ENCODE data around the gene INF2. TPM values are rescaled to one million over a fixed set of nuclear protein-coding genes. Genes with fewer than 3 reads are reported as not detected.
A peak's percentile ranks its signal among the peaks of the same experiment; 100 is the strongest.

Gene INF2
- total RNA-seq, 1 experiment from 2014 or later, result 70.8 TPM

DNA sequence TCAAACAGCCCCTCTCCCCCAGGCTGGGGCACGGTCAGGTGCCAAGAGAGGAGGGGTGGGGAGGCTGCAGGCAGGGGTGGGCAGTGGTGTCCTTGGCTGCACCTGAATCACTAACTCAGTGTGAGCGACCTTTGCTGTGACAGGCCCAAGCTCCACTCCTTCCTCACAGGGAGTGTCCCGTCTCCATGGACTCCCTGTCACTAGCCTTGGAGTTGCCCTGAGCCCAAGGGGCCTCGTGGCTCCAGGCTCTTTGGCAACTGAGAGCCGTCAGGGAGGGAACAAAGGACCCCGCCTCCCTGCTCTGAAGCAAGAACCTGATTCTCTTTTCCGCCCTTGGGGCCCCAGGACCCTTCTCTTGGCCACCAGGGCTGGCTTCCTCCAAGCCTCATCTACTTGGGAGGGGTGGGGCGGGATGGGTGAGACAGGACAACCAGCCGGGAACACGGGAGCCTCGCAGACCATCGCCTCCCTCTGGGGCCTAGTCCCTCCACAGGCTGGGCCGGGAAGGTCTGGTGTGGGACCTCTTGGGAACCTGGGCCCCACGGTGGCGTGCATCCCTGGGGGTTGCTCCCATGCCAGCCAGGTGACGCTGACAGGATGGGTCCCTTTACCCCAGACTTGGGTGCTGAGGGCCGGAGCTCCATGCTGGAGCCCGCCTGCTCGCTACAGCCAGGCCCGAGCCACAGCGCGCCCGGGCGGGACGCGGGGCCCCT is 33.7 kb downstream of the INF2 start:
- Mint-ChIP-seq H3K4me1 (ENCODE audit: low read depth, unreplicated experiment) (no peaks in the 10 kb centered on the region), H3K27me3 (ENCODE audit: insufficient read depth, unreplicated experiment) (peaks cover 3% of the 10 kb centered on the region), H3K9me3 (ENCODE audit: unreplicated experiment) (no peaks in the 10 kb centered on the region), H3K4me3 (ENCODE audit: unreplicated experiment) (peak overlapping the region; percentile 54), H3K36me3 (ENCODE audit: insufficient read depth, unreplicated experiment) (no peaks in the 10 kb centered on the region), H3K27ac (ENCODE audit: unreplicated experiment) (no peak overlapping the region)
- Histone ChIP-seq H3K27me3 (replicated peaks; ENCODE audit: control insufficient read depth, insufficient read depth, low read length) (no peaks in the 10 kb centered on the region), H3K36me3 (ENCODE audit: control insufficient read depth, insufficient read depth, low read length) (no peaks in the 10 kb centered on the region), H3K4me1 (peaks cover 12% of the 10 kb centered on the region), H3K9me3 (no peaks in the 10 kb centered on the region), H3K4me3 (ENCODE audit: low read depth, low read length) (peak overlapping the region; percentile 75)
- CTCF ChIA-PET, result interaction anchor here (1.2 to 1.6 kb wide), 2 partner anchors 30 to 45 kb away, joined by 3 to 5 read pairs; partner anchors contain the start of gene SIVA1
- POLR2A ChIA-PET, result no interaction called here
- BruUV-seq (replicated peaks), result no TSS peak
- DNase-seq, result no peak
- TF ChIP-seq, protein P1, sequence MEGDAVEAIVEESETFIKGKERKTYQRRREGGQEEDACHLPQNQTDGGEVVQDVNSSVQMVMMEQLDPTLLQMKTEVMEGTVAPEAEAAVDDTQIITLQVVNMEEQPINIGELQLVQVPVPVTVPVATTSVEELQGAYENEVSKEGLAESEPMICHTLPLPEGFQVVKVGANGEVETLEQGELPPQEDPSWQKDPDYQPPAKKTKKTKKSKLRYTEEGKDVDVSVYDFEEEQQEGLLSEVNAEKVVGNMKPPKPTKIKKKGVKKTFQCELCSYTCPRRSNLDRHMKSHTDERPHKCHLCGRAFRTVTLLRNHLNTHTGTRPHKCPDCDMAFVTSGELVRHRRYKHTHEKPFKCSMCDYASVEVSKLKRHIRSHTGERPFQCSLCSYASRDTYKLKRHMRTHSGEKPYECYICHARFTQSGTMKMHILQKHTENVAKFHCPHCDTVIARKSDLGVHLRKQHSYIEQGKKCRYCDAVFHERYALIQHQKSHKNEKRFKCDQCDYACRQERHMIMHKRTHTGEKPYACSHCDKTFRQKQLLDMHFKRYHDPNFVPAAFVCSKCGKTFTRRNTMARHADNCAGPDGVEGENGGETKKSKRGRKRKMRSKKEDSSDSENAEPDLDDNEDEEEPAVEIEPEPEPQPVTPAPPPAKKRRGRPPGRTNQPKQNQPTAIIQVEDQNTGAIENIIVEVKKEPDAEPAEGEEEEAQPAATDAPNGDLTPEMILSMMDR (IDR thresholded peaks at IDR 0.05; ENCODE audit: insufficient read depth in 1 of 2, low read depth in 1 of 2, low read length in 1 of 2, severe bottlenecking in 1 of 2, unreplicated experiment in 1 of 2), result no peak
- intact Hi-C loops (cut with micrococcal nuclease; ENCODE audit: unreplicated experiment), result loop anchor here (1.0 kb wide), 1 partner anchor 26 kb away; no protein-coding TSS in a partner anchor

DNA sequence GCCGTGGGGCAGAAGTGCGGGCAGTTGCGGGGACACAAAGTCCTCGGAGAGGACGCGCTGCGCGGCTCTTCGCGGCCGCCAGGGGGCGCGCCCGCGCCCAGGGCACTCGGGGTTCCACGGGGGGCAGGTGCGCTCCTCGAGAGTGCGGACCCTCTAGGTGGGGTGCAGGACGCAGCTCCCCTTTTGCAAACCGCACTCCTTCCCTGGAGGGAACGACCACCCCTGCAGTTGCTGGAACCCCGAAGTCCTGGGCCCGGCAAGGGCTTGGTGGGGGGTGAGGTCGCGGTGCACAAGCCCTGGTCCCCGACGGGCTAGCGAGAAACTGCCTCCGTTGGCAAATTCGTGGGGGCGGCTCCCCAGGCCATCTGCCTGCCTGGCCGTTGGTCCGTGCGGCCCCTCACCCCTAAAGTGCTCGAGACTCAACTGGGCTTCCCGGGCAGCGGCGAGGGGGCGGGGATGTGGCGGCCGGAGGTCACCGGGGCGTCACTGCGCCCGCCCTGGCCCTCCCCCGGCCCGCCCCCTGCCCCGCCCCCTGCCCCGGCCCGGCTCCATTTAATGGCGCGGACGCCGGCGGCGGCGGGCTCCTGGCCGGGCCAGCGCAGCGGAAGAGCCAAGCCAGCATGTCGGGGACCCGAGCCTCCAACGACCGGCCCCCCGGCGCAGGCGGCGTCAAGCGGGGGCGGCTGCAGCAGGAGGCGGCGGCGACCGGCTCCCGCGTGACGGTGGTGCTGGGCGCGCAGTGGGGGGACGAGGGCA is 34.4 kb downstream of the INF2 start, which contains the start of gene ADSS1:
ADSS1 (plus strand) TSS at position 579 of the 756 bp plus-strand sequence; CDS start at position 621, 42 bp downstream.
- ChIA-PET POLR2A (no interaction called here), CTCF (interaction anchor here (1.2 to 1.6 kb wide), 2 partner anchors 29 to 46 kb away, joined by 3 to 5 read pairs; partner anchors contain the start of gene SIVA1)
- Mint-ChIP-seq H3K27me3 (ENCODE audit: insufficient read depth, unreplicated experiment) (peaks cover 3% of the 10 kb centered on the region), H3K9me3 (ENCODE audit: unreplicated experiment) (no peaks in the 10 kb centered on the region), H3K36me3 (ENCODE audit: insufficient read depth, unreplicated experiment) (no peaks in the 10 kb centered on the region), H3K4me1 (ENCODE audit: low read depth, unreplicated experiment) (no peaks in the 10 kb centered on the region), H3K27ac (ENCODE audit: unreplicated experiment) (no peak within 1 kb of the TSS), H3K4me3 (ENCODE audit: unreplicated experiment) (peak within 1 kb of the TSS; percentile 54)
- intact Hi-C loops (cut with micrococcal nuclease; ENCODE audit: unreplicated experiment), result loop anchor here (1.0 kb wide), 1 partner anchor 25 kb away; no protein-coding TSS in a partner anchor
- peak; percentile 73 to 76 for DNase-seq
- Histone ChIP-seq H3K9me3 (no peaks in the 10 kb centered on the region), H3K36me3 (ENCODE audit: control insufficient read depth, insufficient read depth, low read length) (no peaks in the 10 kb centered on the region), H3K27me3 (replicated peaks; ENCODE audit: control insufficient read depth, insufficient read depth, low read length) (no peaks in the 10 kb centered on the region), H3K4me1 (peaks cover 12% of the 10 kb centered on the region), H3K4me3 (ENCODE audit: low read depth, low read length) (peak within 1 kb of the TSS; percentile 75)
- no TSS peak for BruUV-seq (replicated peaks)
- TF ChIP-seq, protein P1 (IDR thresholded peaks at IDR 0.05; ENCODE audit: insufficient read depth in 1 of 2, low read depth in 1 of 2, low read length in 1 of 2, severe bottlenecking in 1 of 2, unreplicated experiment in 1 of 2), result peak; percentile 85 to 96

DNA sequence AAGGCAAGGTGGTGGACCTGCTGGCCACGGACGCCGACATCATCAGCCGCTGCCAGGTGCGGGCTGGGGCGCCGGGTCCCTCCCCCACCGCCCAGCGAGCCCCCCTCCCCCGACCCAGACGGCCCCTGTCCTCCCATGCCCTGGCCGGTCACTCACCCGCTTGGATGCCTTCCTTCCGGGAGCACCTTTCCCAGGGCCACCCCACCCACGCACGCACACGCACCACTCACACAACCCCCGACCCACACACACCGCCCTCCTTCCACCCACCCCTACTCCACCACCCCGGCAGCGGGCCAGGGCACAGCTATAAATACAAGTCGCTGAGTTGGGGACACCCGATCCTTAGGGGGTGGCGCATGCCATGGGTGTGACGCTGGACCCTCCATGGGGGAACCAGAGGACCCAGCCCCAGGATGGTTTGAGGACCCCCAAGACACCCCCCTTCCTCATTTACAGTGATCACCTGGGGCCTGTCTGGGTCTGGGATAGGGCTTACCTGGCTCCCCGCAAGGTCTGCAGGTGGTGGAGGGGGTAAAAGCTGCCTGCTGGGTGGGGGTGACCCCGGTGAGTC is 35.1 kb downstream of the INF2 start:
- TF ChIP-seq, protein P1 (IDR thresholded peaks at IDR 0.05; ENCODE audit: insufficient read depth in 1 of 2, low read depth in 1 of 2, low read length in 1 of 2, severe bottlenecking in 1 of 2, unreplicated experiment in 1 of 2), result no peak
- Histone ChIP-seq H3K4me1 (peaks cover 12% of the 10 kb centered on the region), H3K4me3 (ENCODE audit: low read depth, low read length) (peak overlapping the region; percentile 75), H3K9me3 (no peaks in the 10 kb centered on the region), H3K27me3 (replicated peaks; ENCODE audit: control insufficient read depth, insufficient read depth, low read length) (no peaks in the 10 kb centered on the region), H3K36me3 (ENCODE audit: control insufficient read depth, insufficient read depth, low read length) (no peaks in the 10 kb centered on the region)
- ChIA-PET POLR2A (no interaction called here), CTCF (no interaction called here)
- no peak for DNase-seq
- H3K27me3 Mint-ChIP-seq (ENCODE audit: insufficient read depth, unreplicated experiment), result peaks cover 7% of the 10 kb centered on the region
- no peaks in the 10 kb centered on the region for H3K4me1 Mint-ChIP-seq (ENCODE audit: low read depth, unreplicated experiment)
- H3K36me3 Mint-ChIP-seq (ENCODE audit: insufficient read depth, unreplicated experiment), result peaks cover 6% of the 10 kb centered on the region
- TSS peak; percentile 36 for BruUV-seq (replicated peaks)
- H3K27ac Mint-ChIP-seq (ENCODE audit: unreplicated experiment), result no peak overlapping the region
- peak overlapping the region; percentile 54 for H3K4me3 Mint-ChIP-seq (ENCODE audit: unreplicated experiment)
- intact Hi-C loops (cut with micrococcal nuclease; ENCODE audit: unreplicated experiment), result no loop called here
- H3K9me3 Mint-ChIP-seq (ENCODE audit: unreplicated experiment), result no peaks in the 10 kb centered on the region
